Ishikawa (cell line): ENCODE measurements around the gene MAP2K3.
A peak's percentile ranks its signal among the peaks of the same experiment; 100 is the strongest.

Source experiments
- CEBPB ChIP-seq: IDR thresholded peaks from 2 replicates; pipeline ENCODE4 v1.6.1; 2012
- CREB1 ChIP-seq: IDR thresholded peaks from 2 replicates; pipeline ENCODE4 v1.6.1; 2012; ENCODE audit warnings: low read depth
- EGR1 ChIP-seq: IDR thresholded peaks from 2 replicates; pipeline ENCODE4 v1.6.1; 2012
- EP300 ChIP-seq: IDR thresholded peaks from 2 replicates; pipeline ENCODE4 v1.6.1; 2012; ENCODE audit warnings: borderline replicate concordance
- FOXM1 ChIP-seq: IDR thresholded peaks from 2 replicates; pipeline ENCODE4 v1.6.1; 2012; ENCODE audit warnings: low read depth, borderline replicate concordance
- MAX ChIP-seq: IDR thresholded peaks from 2 replicates; pipeline ENCODE4 v1.6.1; 2012
- NFIC ChIP-seq: IDR thresholded peaks from 2 replicates; pipeline ENCODE4 v1.6.1; 2012
- RAD21 ChIP-seq: IDR thresholded peaks from 2 replicates; pipeline ENCODE4 v1.6.1; 2012; ENCODE audit warnings: low read depth
- REST ChIP-seq: IDR thresholded peaks from 2 replicates; pipeline ENCODE4 v1.6.1; 2012; ENCODE audit warnings: low read depth, mild to moderate bottlenecking
- TAF1 ChIP-seq: IDR thresholded peaks from 2 replicates; pipeline ENCODE4 v1.6.1; 2012; ENCODE audit warnings: low read depth, mild to moderate bottlenecking
- TCF12 ChIP-seq: IDR thresholded peaks from 2 replicates; pipeline ENCODE4 v1.6.1; 2012; ENCODE audit warnings: low read depth
- TEAD4 ChIP-seq: IDR thresholded peaks from 2 replicates; pipeline ENCODE4 v1.6.1; 2012
- YY1 ChIP-seq: IDR thresholded peaks from 2 replicates; pipeline ENCODE4 v1.6.1; 2012; ENCODE audit warnings: low read depth
- ZBTB7A ChIP-seq: IDR thresholded peaks from 2 replicates; pipeline ENCODE4 v1.6.1; 2012; ENCODE audit warnings: low read depth
- TF ChIP-seq, protein P1 (sequence below): IDR thresholded peaks from 2 replicates; pipeline ENCODE4 v1.6.1; 2012

MAP2K3 gene

GRCh38 chr17:21284319-21285163 lies at the start of gene MAP2K3:
Gene MAP2K3, plus strand, starts transcription at chr17:21284711. Its CDS starts 210 bp downstream, at chr17:21284921.
- TF ChIP-seq, protein P1, sequence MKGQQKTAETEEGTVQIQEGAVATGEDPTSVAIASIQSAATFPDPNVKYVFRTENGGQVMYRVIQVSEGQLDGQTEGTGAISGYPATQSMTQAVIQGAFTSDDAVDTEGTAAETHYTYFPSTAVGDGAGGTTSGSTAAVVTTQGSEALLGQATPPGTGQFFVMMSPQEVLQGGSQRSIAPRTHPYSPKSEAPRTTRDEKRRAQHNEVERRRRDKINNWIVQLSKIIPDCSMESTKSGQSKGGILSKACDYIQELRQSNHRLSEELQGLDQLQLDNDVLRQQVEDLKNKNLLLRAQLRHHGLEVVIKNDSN, result no peak
- peak; percentile 95 for TF ChIP-seq TAF1
- TF ChIP-seq EGR1, result no peak
- no peak for TF ChIP-seq ZBTB7A
- TF ChIP-seq RAD21, result no peak
- TF ChIP-seq NFIC, result no peak
- no peak for TF ChIP-seq TCF12
- TF ChIP-seq MAX, result peak; percentile 55
- TF ChIP-seq REST, result no peak
- no peak for TF ChIP-seq CEBPB
- no peak for TF ChIP-seq CREB1
- TF ChIP-seq FOXM1, result no peak

DNA sequence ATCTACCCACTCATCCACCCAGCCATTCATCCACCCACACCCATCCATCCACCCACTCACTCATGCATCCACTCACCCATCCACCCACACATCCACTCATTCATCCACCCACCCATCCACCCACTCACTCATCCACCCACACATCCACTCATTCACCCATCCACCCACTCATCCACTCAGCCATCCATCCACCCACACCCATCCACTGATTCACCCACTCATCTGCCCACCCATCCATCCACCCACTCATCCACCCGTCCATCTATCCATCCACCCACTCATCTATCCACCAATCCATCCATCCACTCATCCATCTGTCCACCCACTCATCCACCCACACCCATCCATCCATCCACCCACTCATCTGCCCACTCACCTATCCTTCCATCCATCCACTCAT lies 48.6 kb upstream of the MAP2K3 start:
- no peak for TF ChIP-seq FOXM1
- TF ChIP-seq REST, result no peak
- no peak for TF ChIP-seq TCF12
- TF ChIP-seq EP300, result no peak
- TF ChIP-seq ZBTB7A, result no peak
- TF ChIP-seq MAX, result no peak
- no peak for TF ChIP-seq TAF1
- TF ChIP-seq EGR1, result no peak
- no peak for TF ChIP-seq CEBPB
- no peak for TF ChIP-seq RAD21
- TF ChIP-seq CREB1, result no peak
- no peak for TF ChIP-seq NFIC
- TF ChIP-seq, protein P1, result no peak
- TF ChIP-seq YY1, result no peak
- TF ChIP-seq TEAD4, result no peak

- no peak for TF ChIP-seq ZBTB7A
- peak; percentile 36 for TF ChIP-seq RAD21
- TF ChIP-seq TCF12, result no peak
- TF ChIP-seq EGR1, result no peak
- TF ChIP-seq TEAD4, result no peak
- TF ChIP-seq TAF1, result no peak
- TF ChIP-seq NFIC, result no peak
- no peak for TF ChIP-seq CEBPB
- no peak for TF ChIP-seq REST
Measured at GRCh38 chr17:21239680-21240368, 44.7 kb upstream of the MAP2K3 start.

DNA sequence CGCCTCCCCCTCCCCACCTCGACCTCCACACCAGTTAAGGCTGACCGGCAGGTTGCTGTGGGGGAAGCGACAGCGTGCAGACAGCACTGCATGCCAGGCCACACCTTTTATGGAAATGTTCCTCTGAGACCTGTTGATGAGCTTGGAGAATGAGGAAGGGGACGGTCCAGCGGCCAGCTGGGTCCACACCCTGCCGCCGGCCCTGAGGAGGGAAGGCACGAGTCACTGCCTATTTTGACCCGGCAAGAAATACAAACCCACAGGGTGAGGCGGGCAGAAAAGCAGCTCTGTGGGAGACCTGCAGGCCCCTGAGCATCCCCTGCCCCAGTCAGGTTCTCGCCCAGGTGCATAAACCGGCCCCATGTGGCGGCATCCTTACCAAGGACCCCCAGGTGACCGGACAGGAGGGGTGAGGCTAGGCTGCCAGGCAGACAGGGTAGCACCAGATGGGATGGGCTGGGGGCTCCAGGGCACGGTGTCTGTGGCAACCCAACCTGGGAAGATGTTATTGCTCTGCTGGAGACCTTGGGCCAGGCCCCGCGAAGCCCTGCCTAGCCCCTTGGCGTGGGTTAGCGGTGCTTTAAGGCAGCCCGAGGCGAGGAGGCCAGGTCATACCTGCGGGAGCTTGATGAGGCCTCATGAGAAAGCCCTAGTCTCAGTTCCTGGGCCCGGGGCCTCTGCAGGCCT lies 44.0 kb upstream of the MAP2K3 start:
- TF ChIP-seq MAX (no peak), EGR1 (no peak), RAD21 (no peak), ZBTB7A (no peak), EP300 (no peak), TCF12 (no peak), FOXM1 (no peak), NFIC (no peak), CEBPB (no peak), TAF1 (no peak)
- TF ChIP-seq, protein P1, result no peak
